ENCODE measurements around the gene KRT80.

GRCh38 chr12:52218001-52218400, 26.2 kb upstream of the KRT80 start:
- TF ChIP-seq POLR2A (IDR thresholded peaks at IDR 0.05) (no peak), CTCF (IDR thresholded peaks at IDR 0.05) (no peak)
